HL-60 (cell line): ENCODE measurements around the gene TSPAN15.

Experiments
- POLR2AphosphoS5 ChIP-seq: IDR thresholded peaks from 2 replicates; pipeline ENCODE4 v1.6.1; 2012; ENCODE audit warnings: low read depth
- SPI1 ChIP-seq: IDR thresholded peaks from 2 replicates; pipeline ENCODE4 v1.6.1; 2012; ENCODE audit warnings: low read depth, mild to moderate bottlenecking, borderline replicate concordance
- TF ChIP-seq, protein P1 (sequence below): IDR thresholded peaks from one replicate; pipeline ENCODE4 v1.5.1; 2011; ENCODE audit warnings: low read length, control low read depth, inconsistent platforms; ENCODE audit not compliant: insufficient read depth
- TF ChIP-seq, protein P2 (sequence below): IDR thresholded peaks from 2 replicates; pipeline ENCODE4 v1.6.1; 2012; ENCODE audit warnings: low read depth; ENCODE audit not compliant: insufficient replicate concordance

DNA sequence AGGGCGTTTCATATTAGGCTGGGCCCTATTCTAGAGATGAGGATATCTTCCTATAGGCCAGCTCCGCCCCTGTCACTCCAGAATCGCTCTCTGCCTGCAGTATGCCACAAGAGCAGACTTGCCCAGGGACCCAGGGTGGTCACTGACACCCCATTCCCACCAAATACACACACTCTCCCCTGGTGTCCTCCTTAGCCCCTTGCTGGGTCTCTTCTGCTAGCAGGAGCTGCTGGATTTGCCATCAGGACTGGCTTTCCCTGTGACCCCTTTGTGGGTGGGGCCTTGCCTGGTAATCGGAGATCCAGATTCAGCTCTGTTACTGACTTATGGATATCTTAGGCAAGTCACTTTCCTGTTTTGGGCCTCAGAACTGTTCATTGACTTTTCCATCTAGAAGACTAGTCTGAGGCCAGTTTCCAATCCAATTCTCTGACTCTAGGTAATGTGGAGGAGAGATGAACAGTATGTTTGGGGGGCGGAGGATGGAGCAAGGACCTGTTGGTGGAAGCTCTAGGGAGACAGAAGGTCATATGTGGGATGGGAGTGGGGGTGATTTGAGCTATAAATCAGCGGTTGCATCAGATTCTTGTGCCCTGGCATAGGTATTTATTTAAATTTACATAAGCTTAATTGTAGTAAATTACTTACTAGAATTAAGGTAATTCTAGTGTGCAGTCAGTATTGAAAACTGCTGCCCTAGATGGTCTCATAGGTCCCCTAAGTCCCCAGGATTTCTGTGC is 1.6 kb downstream of the TSPAN15 start:
- TF ChIP-seq POLR2AphosphoS5, result no peak
- TF ChIP-seq, protein P1, sequence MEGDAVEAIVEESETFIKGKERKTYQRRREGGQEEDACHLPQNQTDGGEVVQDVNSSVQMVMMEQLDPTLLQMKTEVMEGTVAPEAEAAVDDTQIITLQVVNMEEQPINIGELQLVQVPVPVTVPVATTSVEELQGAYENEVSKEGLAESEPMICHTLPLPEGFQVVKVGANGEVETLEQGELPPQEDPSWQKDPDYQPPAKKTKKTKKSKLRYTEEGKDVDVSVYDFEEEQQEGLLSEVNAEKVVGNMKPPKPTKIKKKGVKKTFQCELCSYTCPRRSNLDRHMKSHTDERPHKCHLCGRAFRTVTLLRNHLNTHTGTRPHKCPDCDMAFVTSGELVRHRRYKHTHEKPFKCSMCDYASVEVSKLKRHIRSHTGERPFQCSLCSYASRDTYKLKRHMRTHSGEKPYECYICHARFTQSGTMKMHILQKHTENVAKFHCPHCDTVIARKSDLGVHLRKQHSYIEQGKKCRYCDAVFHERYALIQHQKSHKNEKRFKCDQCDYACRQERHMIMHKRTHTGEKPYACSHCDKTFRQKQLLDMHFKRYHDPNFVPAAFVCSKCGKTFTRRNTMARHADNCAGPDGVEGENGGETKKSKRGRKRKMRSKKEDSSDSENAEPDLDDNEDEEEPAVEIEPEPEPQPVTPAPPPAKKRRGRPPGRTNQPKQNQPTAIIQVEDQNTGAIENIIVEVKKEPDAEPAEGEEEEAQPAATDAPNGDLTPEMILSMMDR, result no peak
- no peak for TF ChIP-seq SPI1
- TF ChIP-seq, protein P2, sequence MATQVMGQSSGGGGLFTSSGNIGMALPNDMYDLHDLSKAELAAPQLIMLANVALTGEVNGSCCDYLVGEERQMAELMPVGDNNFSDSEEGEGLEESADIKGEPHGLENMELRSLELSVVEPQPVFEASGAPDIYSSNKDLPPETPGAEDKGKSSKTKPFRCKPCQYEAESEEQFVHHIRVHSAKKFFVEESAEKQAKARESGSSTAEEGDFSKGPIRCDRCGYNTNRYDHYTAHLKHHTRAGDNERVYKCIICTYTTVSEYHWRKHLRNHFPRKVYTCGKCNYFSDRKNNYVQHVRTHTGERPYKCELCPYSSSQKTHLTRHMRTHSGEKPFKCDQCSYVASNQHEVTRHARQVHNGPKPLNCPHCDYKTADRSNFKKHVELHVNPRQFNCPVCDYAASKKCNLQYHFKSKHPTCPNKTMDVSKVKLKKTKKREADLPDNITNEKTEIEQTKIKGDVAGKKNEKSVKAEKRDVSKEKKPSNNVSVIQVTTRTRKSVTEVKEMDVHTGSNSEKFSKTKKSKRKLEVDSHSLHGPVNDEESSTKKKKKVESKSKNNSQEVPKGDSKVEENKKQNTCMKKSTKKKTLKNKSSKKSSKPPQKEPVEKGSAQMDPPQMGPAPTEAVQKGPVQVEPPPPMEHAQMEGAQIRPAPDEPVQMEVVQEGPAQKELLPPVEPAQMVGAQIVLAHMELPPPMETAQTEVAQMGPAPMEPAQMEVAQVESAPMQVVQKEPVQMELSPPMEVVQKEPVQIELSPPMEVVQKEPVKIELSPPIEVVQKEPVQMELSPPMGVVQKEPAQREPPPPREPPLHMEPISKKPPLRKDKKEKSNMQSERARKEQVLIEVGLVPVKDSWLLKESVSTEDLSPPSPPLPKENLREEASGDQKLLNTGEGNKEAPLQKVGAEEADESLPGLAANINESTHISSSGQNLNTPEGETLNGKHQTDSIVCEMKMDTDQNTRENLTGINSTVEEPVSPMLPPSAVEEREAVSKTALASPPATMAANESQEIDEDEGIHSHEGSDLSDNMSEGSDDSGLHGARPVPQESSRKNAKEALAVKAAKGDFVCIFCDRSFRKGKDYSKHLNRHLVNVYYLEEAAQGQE, result no peak
